Mesothelial cell of epicardium (in vitro differentiated cells): ENCODE results near the gene NSRP1. TPM values are rescaled to one million over a fixed set of nuclear protein-coding genes. Genes with fewer than 3 reads are reported as not detected.
"Not testable (repeated sequence)": the region's sequence is repeated elsewhere in the genome, so short reads cannot be mapped to it uniquely, and the experiment has no call there.

Experiments
- DNase-seq, 2 experiments: peaks; one replicate each; pipeline ENCODE4 v3.0.0; 2021; ENCODE audit warnings: low spot score in 2 of 2; ENCODE audit not compliant: unreplicated experiment in 2 of 2
- H3K27ac Mint-ChIP-seq: 2 replicates; pipeline ENCODE4 v1.8.0; 2021; ENCODE audit warnings: mixed read lengths
- H3K27me3 Mint-ChIP-seq: 2 replicates; pipeline ENCODE4 v1.8.0; 2021; ENCODE audit warnings: low read depth, mixed read lengths
- H3K36me3 Mint-ChIP-seq: 2 replicates; pipeline ENCODE4 v1.8.0; 2021; ENCODE audit warnings: mixed read lengths
- H3K4me1 Mint-ChIP-seq: 2 replicates; pipeline ENCODE4 v1.8.0; 2021; ENCODE audit warnings: mixed read lengths
- H3K4me3 Mint-ChIP-seq: 2 replicates; pipeline ENCODE4 v1.8.0; 2021; ENCODE audit warnings: mild to moderate bottlenecking, moderate library complexity, mixed read lengths
- H3K9me3 Mint-ChIP-seq: 2 replicates; pipeline ENCODE4 v1.8.0; 2021; ENCODE audit warnings: mixed read lengths
- CTCF ChIP-seq: fragments of 200-600 bp; sonication (generic); IDR thresholded peaks from one replicate; pipeline ENCODE4 v1.5.0; 2021; ENCODE audit warnings: antibody characterized with exemption; ENCODE audit not compliant: unreplicated experiment
- total RNA-seq: library from RNA; stranded (reverse); gene quantifications from 3 replicates; pipeline ENCODE4 v1.2.1, GENCODE V29; 2021

The NSRP1 gene
- total RNA-seq, 1 donor from 2014 or later = 32.7 TPM

GRCh38 chr17:30112794-30113193 is 3.8 kb upstream of the NSRP1 start:
- no peak for TF ChIP-seq CTCF
- no peaks in the 10 kb centered on the region for H3K36me3 Mint-ChIP-seq
- H3K27ac Mint-ChIP-seq = no peak overlapping the region
- no peak overlapping the region for H3K4me3 Mint-ChIP-seq
- H3K9me3 Mint-ChIP-seq = peaks cover under 1% of the 10 kb centered on the region
- DNase-seq = no peak
- peaks cover 10% of the 10 kb centered on the region for H3K4me1 Mint-ChIP-seq
- H3K27me3 Mint-ChIP-seq = peaks cover under 1% of the 10 kb centered on the region

GRCh38 chr17:30113213-30113612 is 3.4 kb upstream of the NSRP1 start:
- no peak for DNase-seq
- H3K27me3 Mint-ChIP-seq = no peaks in the 10 kb centered on the region

GRCh38 chr17:30116345-30116660 is 313 bp upstream of the NSRP1 start:
- no peaks in the 10 kb centered on the region for H3K27me3 Mint-ChIP-seq
- peaks cover 21% of the 10 kb centered on the region for H3K4me1 Mint-ChIP-seq
- H3K27ac Mint-ChIP-seq = peak overlapping the region; percentile 100
- no peak for DNase-seq
- peaks cover 8% of the 10 kb centered on the region for H3K36me3 Mint-ChIP-seq
- no peaks in the 10 kb centered on the region for H3K9me3 Mint-ChIP-seq
- H3K4me3 Mint-ChIP-seq = peak overlapping the region; percentile 98
- no peak for TF ChIP-seq CTCF

More at GRCh38 chr17:30113213-30113612, 3.4 kb upstream of the NSRP1 start:
- H3K9me3 Mint-ChIP-seq = no peaks in the 10 kb centered on the region
- H3K4me1 Mint-ChIP-seq = peaks cover 14% of the 10 kb centered on the region
- TF ChIP-seq CTCF = no peak
- no peak overlapping the region for H3K4me3 Mint-ChIP-seq
- H3K36me3 Mint-ChIP-seq = no peaks in the 10 kb centered on the region
- no peak overlapping the region for H3K27ac Mint-ChIP-seq

- peaks cover 13% of the 10 kb centered on the region for H3K36me3 Mint-ChIP-seq
- peak overlapping the region; percentile 100 for H3K27ac Mint-ChIP-seq
- peaks cover 21% of the 10 kb centered on the region for H3K4me1 Mint-ChIP-seq
- H3K27me3 Mint-ChIP-seq = no peaks in the 10 kb centered on the region
- DNase-seq = no peak
- H3K9me3 Mint-ChIP-seq = no peaks in the 10 kb centered on the region
- TF ChIP-seq CTCF = no peak
- peak overlapping the region; percentile 98 for H3K4me3 Mint-ChIP-seq
Measured at GRCh38 chr17:30117675-30118081, 1.1 kb downstream of the NSRP1 start.

- not testable (repeated sequence) for H3K27me3 Mint-ChIP-seq, DNase-seq, H3K9me3 Mint-ChIP-seq, H3K27ac Mint-ChIP-seq
- H3K4me3 Mint-ChIP-seq = peak overlapping the region; percentile 98
- peaks cover 15% of the 10 kb centered on the region for H3K36me3 Mint-ChIP-seq
- H3K4me1 Mint-ChIP-seq = peaks cover 21% of the 10 kb centered on the region
Measured at GRCh38 chr17:30118635-30119034, 2.0 kb downstream of the NSRP1 start.

GRCh38 chr17:30124273-30124796 is 7.7 kb downstream of the NSRP1 start:
- Mint-ChIP-seq H3K4me3 (no peak overlapping the region), H3K36me3 (peaks cover 15% of the 10 kb centered on the region), H3K4me1 (peaks cover 4% of the 10 kb centered on the region), H3K27ac (peak overlapping the region; percentile 23), H3K9me3 (no peaks in the 10 kb centered on the region), H3K27me3 (no peaks in the 10 kb centered on the region)
- TF ChIP-seq CTCF = no peak
- no peak for DNase-seq
